Neural progenitor cell (in vitro differentiated cells): ENCODE results near the gene KRTAP9-8. TPM values are rescaled to one million over a fixed set of nuclear protein-coding genes. Genes with fewer than 3 reads are reported as not detected.
"Not testable (repeated sequence)": the region's sequence is repeated elsewhere in the genome, so short reads cannot be mapped to it uniquely, and the experiment has no call there.

Experiments
- DNase-seq: peaks from one replicate; pipeline ENCODE4 v3.0.0-alpha.2; 2016; ENCODE audit warnings: low spot score
- H2AFZ ChIP-seq: fragments of 200-600 bp; sonication (generic); replicated peaks from 2 replicates; pipeline ENCODE4 v1.6.1; 2016; ENCODE audit warnings: antibody characterized with exemption
- H3F3A ChIP-seq: fragments of 200-600 bp; sonication (generic); 2 replicates; pipeline ENCODE4 v1.6.1; 2016; ENCODE audit warnings: antibody characterized with exemption, low read depth
- H3K27ac ChIP-seq: fragments of 200-600 bp; sonication (generic); 2 replicates; pipeline ENCODE4 v1.5.1; 2016; ENCODE audit warnings: mild to moderate bottlenecking
- H3K27me3 ChIP-seq: fragments of 200-600 bp; sonication (generic); 2 replicates; pipeline ENCODE4 v1.6.1; 2016; ENCODE audit warnings: mild to moderate bottlenecking, moderate library complexity
- H3K36me3 ChIP-seq: fragments of 200-600 bp; sonication (generic); 2 replicates; pipeline ENCODE4 v1.5.1; 2016
- H3K4me1 ChIP-seq: fragments of 200-600 bp; sonication (generic); 2 replicates; pipeline ENCODE4 v1.6.1; 2016; ENCODE audit warnings: mixed run types
- H3K4me2 ChIP-seq: fragments of 200-600 bp; sonication (generic); 2 replicates; pipeline ENCODE4 v1.6.1; 2016
- H3K4me3 ChIP-seq: fragments of 200-600 bp; sonication (generic); 2 replicates; pipeline ENCODE4 v1.5.1; 2016
- H3K79me2 ChIP-seq: fragments of 200-600 bp; sonication (generic); 2 replicates; pipeline ENCODE4 v1.6.1; 2016; ENCODE audit warnings: low read depth
- H3K9ac ChIP-seq: fragments of 200-600 bp; sonication (generic); 2 replicates; pipeline ENCODE4 v1.6.1; 2016
- H3K9me3 ChIP-seq: fragments of 200-600 bp; sonication (generic); 2 replicates; pipeline ENCODE4 v1.5.1; 2016; ENCODE audit warnings: low read depth
- H4K20me1 ChIP-seq: fragments of 200-600 bp; sonication (generic); 2 replicates; pipeline ENCODE4 v1.6.1; 2016; ENCODE audit warnings: low read depth
- H3K27ac Mint-ChIP-seq: 3 replicates; pipeline ENCODE4 v1.8.0; 2021; ENCODE audit warnings: mixed read lengths
- H3K27me3 Mint-ChIP-seq: 2 replicates; pipeline ENCODE4 v1.8.0; 2022; ENCODE audit warnings: low read depth, mild to moderate bottlenecking, inconsistent platforms, moderate library complexity, mixed read lengths; ENCODE audit not compliant: insufficient read depth
- H3K36me3 Mint-ChIP-seq: 3 replicates; pipeline ENCODE4 v1.8.0; 2021; ENCODE audit warnings: mixed read lengths
- H3K4me1 Mint-ChIP-seq: 3 replicates; pipeline ENCODE4 v1.8.0; 2021; ENCODE audit warnings: mixed read lengths
- H3K4me3 Mint-ChIP-seq: 3 replicates; pipeline ENCODE4 v1.8.0; 2021; ENCODE audit warnings: mild to moderate bottlenecking, moderate library complexity, mixed read lengths
- H3K9me3 Mint-ChIP-seq: 3 replicates; pipeline ENCODE4 v1.8.0; 2020; ENCODE audit warnings: mixed read lengths
- EZH2 ChIP-seq: fragments of 200-600 bp; sonication (generic); IDR thresholded peaks from 2 replicates; pipeline ENCODE4 v1.6.1; 2017; ENCODE audit warnings: antibody characterized with exemption, mild to moderate bottlenecking, moderate library complexity
- EZH2phosphoT487 ChIP-seq: fragments of 200-600 bp; sonication (generic); IDR thresholded peaks from 2 replicates; pipeline ENCODE4 v1.6.1; 2017; ENCODE audit warnings: antibody characterized with exemption
- total RNA-seq: library from RNA; depleted of rRNA; stranded (reverse); fragments of >200 nt; gene quantifications from 2 replicates; pipeline ENCODE4 v1.2.3, GENCODE V29; 2015; ENCODE audit warnings: low replicate concordance
- TF ChIP-seq, protein P1 (sequence below): fragments of 200-600 bp; sonication (generic); IDR thresholded peaks from 2 replicates; pipeline ENCODE4 v1.5.1; 2017; ENCODE audit warnings: antibody characterized with exemption, mild to moderate bottlenecking

KRTAP9-8 gene
- total RNA-seq, 1 donor from 2014 or later: not detected

DNA sequence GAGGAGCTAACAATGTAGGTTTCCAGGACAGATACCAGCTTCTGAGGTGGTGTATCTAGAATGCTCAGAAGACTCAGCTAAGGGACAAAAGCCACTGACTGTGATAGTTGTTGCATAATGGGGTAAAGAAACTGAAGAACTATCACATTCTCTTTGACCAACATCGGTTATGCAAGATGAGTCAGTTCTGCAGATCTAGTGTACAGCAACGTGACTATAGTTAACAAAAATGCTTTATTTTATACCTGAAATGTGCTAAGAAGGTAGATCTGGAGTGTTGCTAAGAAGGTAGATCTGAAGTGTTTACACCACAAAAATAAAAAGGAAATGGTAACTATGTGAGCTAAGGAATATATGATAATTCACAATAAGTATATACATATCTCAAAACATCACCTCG is 29.9 kb downstream of the KRTAP9-8 start:
- Mint-ChIP-seq H3K27me3 (peaks cover 3% of the 10 kb centered on the region), H3K4me3 (no peak overlapping the region), H3K27ac (no peak overlapping the region), H3K36me3 (no peaks in the 10 kb centered on the region), H3K4me1 (no peaks in the 10 kb centered on the region), H3K9me3 (no peaks in the 10 kb centered on the region)
- H3K4me2 ChIP-seq: no peak overlapping the region
- H3K9me3 ChIP-seq: no peaks in the 10 kb centered on the region
- TF ChIP-seq EZH2phosphoT487 (no peak), EZH2 (no peak)
- TF ChIP-seq, protein P1, sequence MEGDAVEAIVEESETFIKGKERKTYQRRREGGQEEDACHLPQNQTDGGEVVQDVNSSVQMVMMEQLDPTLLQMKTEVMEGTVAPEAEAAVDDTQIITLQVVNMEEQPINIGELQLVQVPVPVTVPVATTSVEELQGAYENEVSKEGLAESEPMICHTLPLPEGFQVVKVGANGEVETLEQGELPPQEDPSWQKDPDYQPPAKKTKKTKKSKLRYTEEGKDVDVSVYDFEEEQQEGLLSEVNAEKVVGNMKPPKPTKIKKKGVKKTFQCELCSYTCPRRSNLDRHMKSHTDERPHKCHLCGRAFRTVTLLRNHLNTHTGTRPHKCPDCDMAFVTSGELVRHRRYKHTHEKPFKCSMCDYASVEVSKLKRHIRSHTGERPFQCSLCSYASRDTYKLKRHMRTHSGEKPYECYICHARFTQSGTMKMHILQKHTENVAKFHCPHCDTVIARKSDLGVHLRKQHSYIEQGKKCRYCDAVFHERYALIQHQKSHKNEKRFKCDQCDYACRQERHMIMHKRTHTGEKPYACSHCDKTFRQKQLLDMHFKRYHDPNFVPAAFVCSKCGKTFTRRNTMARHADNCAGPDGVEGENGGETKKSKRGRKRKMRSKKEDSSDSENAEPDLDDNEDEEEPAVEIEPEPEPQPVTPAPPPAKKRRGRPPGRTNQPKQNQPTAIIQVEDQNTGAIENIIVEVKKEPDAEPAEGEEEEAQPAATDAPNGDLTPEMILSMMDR: no peak
- H4K20me1 ChIP-seq: no peaks in the 10 kb centered on the region
- H3K36me3 ChIP-seq: no peaks in the 10 kb centered on the region
- no peaks in the 10 kb centered on the region for H3K4me1 ChIP-seq
- no peak overlapping the region for H3K9ac ChIP-seq
- no peak for DNase-seq
- H3K79me2 ChIP-seq: no peaks in the 10 kb centered on the region
- no peaks in the 10 kb centered on the region for H3F3A ChIP-seq
- no peak overlapping the region for H3K4me3 ChIP-seq
- no peaks in the 10 kb centered on the region for H3K27me3 ChIP-seq
- no peak overlapping the region for H2AFZ ChIP-seq
- H3K27ac ChIP-seq: no peak overlapping the region

DNA sequence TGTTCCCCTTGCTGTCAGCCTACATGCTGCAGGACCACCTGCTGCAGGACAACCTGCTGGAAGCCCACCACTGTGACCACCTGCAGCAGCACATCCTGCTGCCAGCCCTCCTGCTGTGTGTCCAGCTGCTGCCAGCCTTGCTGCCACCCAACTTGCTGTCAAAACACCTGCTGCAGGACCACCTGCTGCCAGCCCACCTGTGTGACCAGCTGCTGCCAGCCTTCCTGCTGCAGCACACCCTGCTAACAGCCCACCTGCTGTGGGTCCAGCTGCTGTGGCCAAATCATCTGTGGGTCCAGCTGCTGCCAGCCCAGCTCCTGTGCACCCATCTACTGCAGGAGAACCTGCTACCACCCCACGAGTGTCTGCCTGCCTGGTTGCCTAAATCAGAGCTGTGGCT is 33.5 kb downstream of the KRTAP9-8 start:
- not testable (repeated sequence) for H3K27ac Mint-ChIP-seq, H3K4me1 Mint-ChIP-seq, H3K4me2 ChIP-seq, H3K4me1 ChIP-seq, H3K27ac ChIP-seq, H3K9me3 ChIP-seq, H3K36me3 ChIP-seq, H3K27me3 Mint-ChIP-seq, DNase-seq, H3K4me3 Mint-ChIP-seq, H3K79me2 ChIP-seq, H3K36me3 Mint-ChIP-seq, H3F3A ChIP-seq, H3K9me3 Mint-ChIP-seq, H3K4me3 ChIP-seq, H3K27me3 ChIP-seq, H2AFZ ChIP-seq, H4K20me1 ChIP-seq, H3K9ac ChIP-seq

DNA sequence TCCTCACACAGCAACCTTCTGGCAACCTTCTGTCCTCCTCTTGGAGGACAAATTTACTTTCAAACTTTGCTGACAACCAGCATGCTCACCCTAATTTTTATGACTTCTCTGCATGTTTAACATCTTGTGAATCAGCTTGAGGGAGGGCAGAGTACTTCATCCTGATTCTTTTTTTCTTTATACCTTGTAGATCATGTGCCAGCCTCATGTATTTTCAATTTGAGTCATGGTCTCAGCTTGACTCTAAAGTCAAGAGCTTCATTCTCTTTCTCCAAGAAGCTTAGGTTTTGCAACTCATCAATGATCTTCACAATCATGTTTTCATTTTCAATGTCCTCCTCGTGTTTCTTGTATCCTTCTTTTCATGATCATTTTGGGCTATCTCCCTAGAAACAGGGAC is 34.1 kb downstream of the KRTAP9-8 start:
- Histone ChIP-seq H3K79me2 (no peaks in the 10 kb centered on the region), H3K27me3 (no peaks in the 10 kb centered on the region), H3K4me3 (no peak overlapping the region), H2AFZ (no peak overlapping the region), H3K9me3 (no peaks in the 10 kb centered on the region), H3K4me1 (no peaks in the 10 kb centered on the region), H3K9ac (no peak overlapping the region), H3K4me2 (no peak overlapping the region), H3F3A (no peaks in the 10 kb centered on the region), H4K20me1 (no peaks in the 10 kb centered on the region), H3K27ac (no peak overlapping the region), H3K36me3 (no peaks in the 10 kb centered on the region)
- Mint-ChIP-seq H3K27me3 (peaks cover 4% of the 10 kb centered on the region), H3K4me1 (no peaks in the 10 kb centered on the region), H3K9me3 (no peaks in the 10 kb centered on the region), H3K27ac (no peak overlapping the region), H3K4me3 (no peak overlapping the region), H3K36me3 (no peaks in the 10 kb centered on the region)
- TF ChIP-seq EZH2 (no peak), EZH2phosphoT487 (no peak)
- TF ChIP-seq, protein P1: no peak
- no peak for DNase-seq

- not testable (repeated sequence) for H3K27ac ChIP-seq, H3K4me3 Mint-ChIP-seq, H3K4me1 ChIP-seq, H3K9me3 ChIP-seq, H3K4me2 ChIP-seq, H2AFZ ChIP-seq, H3K36me3 Mint-ChIP-seq, H3K4me3 ChIP-seq, H4K20me1 ChIP-seq, H3K79me2 ChIP-seq, H3K36me3 ChIP-seq, DNase-seq, H3K9me3 Mint-ChIP-seq, H3K27ac Mint-ChIP-seq, H3K9ac ChIP-seq, H3F3A ChIP-seq, H3K27me3 Mint-ChIP-seq, H3K4me1 Mint-ChIP-seq, H3K27me3 ChIP-seq
Observed at GRCh38 chr17:41275648-41276190, 37.9 kb downstream of the KRTAP9-8 start, which contains the start of gene KRTAP9-7. Gene KRTAP9-7, plus strand, starts transcription at chr17:41275698. Its CDS starts 0 bp downstream, at chr17:41275698.
